Measurements from ENCODE around the gene ADCY4. TPM values are rescaled to one million over a fixed set of nuclear protein-coding genes. Genes with fewer than 3 reads are reported as not detected.
"Not testable (repeated sequence)": the region's sequence is repeated elsewhere in the genome, so short reads cannot be mapped to it uniquely, and the experiment has no call there.

ADCY4 gene
- total RNA-seq, 1 donor from 2014 or later: 68.1 TPM

GRCh38 chr14:24368212-24368561 lies 33.3 kb upstream of the ADCY4 start:
- intact Hi-C loops (cut with DNase I): loop anchor here (5.0 kb wide), 1 partner anchor 64 kb away; no protein-coding TSS in a partner anchor
- ATAC-seq: no peak
- no peak for DNase-seq (ENCODE audit: low spot score)

- peak; percentile 87 for DNase-seq (ENCODE audit: low spot score)
- intact Hi-C loops (cut with DNase I): loop anchor here (5.0 kb wide), 1 partner anchor 65 kb away; no protein-coding TSS in a partner anchor
- ATAC-seq: peak; percentile 75
Measured at GRCh38 chr14:24367514-24368211, 32.8 kb upstream of the ADCY4 start, which contains the start of gene NFATC4. Gene NFATC4, plus strand, starts transcription at chr14:24368184. Its CDS starts 157 bp downstream, at chr14:24368341.

- intact Hi-C loops (cut with DNase I): loop anchor here (5.0 kb wide), 1 partner anchor 65 kb away; no protein-coding TSS in a partner anchor
- DNase-seq (ENCODE audit: low spot score) (peak; percentile 94), ATAC-seq (peak; percentile 87)
Measured at GRCh38 chr14:24366721-24367513, 32.0 kb upstream of the ADCY4 start.

- no peak for DNase-seq (ENCODE audit: low spot score)
- ATAC-seq: no peak
- intact Hi-C loops (cut with DNase I): loop anchor here (5.0 kb wide), 1 partner anchor 66 kb away; no protein-coding TSS in a partner anchor
Measured at GRCh38 chr14:24366413-24366720, 31.5 kb upstream of the ADCY4 start.

GRCh38 chr14:24365600-24366412 lies 30.9 kb upstream of the ADCY4 start:
- DNase-seq (ENCODE audit: low spot score) (peak; percentile 92), ATAC-seq (peak; percentile 50)
- intact Hi-C loops (cut with DNase I): loop anchor here (5.0 kb wide), 1 partner anchor 66 kb away; no protein-coding TSS in a partner anchor

GRCh38 chr14:24364841-24365240 lies 30.0 kb upstream of the ADCY4 start:
- intact Hi-C loops (cut with DNase I): loop anchor here (5.0 kb wide), 1 partner anchor 67 kb away; no protein-coding TSS in a partner anchor
- DNase-seq (ENCODE audit: low spot score) (no peak), ATAC-seq (no peak)

GRCh38 chr14:24363401-24363800 lies 28.5 kb upstream of the ADCY4 start:
- DNase-seq (ENCODE audit: low spot score) (no peak), ATAC-seq (no peak)
- intact Hi-C loops (cut with DNase I): no loop called here

- DNase-seq (ENCODE audit: low spot score): no peak
- intact Hi-C loops (cut with DNase I): no loop called here
- ATAC-seq: no peak
Measured at GRCh38 chr14:24362241-24362960, 27.5 kb upstream of the ADCY4 start.

GRCh38 chr14:24361326-24361725 lies 26.5 kb upstream of the ADCY4 start:
- ATAC-seq (no peak), DNase-seq (ENCODE audit: low spot score) (no peak)
- intact Hi-C loops (cut with DNase I): no loop called here

- no peak for ATAC-seq
- intact Hi-C loops (cut with DNase I): no loop called here
- no peak for DNase-seq (ENCODE audit: low spot score)
Measured at GRCh38 chr14:24360281-24360680, 25.4 kb upstream of the ADCY4 start.

- intact Hi-C loops (cut with DNase I): no loop called here
- ATAC-seq (no peak), DNase-seq (ENCODE audit: low spot score) (no peak)
Measured at GRCh38 chr14:24356208-24356607, 21.3 kb upstream of the ADCY4 start.

- DNase-seq (ENCODE audit: low spot score) (no peak), ATAC-seq (no peak)
- intact Hi-C loops (cut with DNase I): no loop called here
Measured at GRCh38 chr14:24355009-24355408, 20.1 kb upstream of the ADCY4 start.

GRCh38 chr14:24354482-24354825 lies 19.6 kb upstream of the ADCY4 start:
- DNase-seq (ENCODE audit: low spot score); intact Hi-C loops (cut with DNase I); ATAC-seq: not testable (repeated sequence)

GRCh38 chr14:24353559-24354481 lies 18.9 kb upstream of the ADCY4 start:
- intact Hi-C loops (cut with DNase I): no loop called here
- ATAC-seq: peak; percentile 76

GRCh38 chr14:24351517-24351916 lies 16.6 kb upstream of the ADCY4 start:
- intact Hi-C loops (cut with DNase I): no loop called here
- DNase-seq (ENCODE audit: low spot score) (no peak), ATAC-seq (peak; percentile 54)

More at GRCh38 chr14:24353559-24354481, 18.9 kb upstream of the ADCY4 start:
- DNase-seq (ENCODE audit: low spot score): no peak

- no peak for DNase-seq (ENCODE audit: low spot score)
- ATAC-seq: no peak
- intact Hi-C loops (cut with DNase I): no loop called here
Measured at GRCh38 chr14:24349742-24350141, 14.9 kb upstream of the ADCY4 start.

- intact Hi-C loops (cut with DNase I): no loop called here
- DNase-seq (ENCODE audit: low spot score): no peak
- ATAC-seq: no peak
Measured at GRCh38 chr14:24348186-24348585, 13.3 kb upstream of the ADCY4 start.

- DNase-seq (ENCODE audit: low spot score) (no peak), ATAC-seq (no peak)
- intact Hi-C loops (cut with DNase I): no loop called here
Measured at GRCh38 chr14:24347134-24347533, 12.3 kb upstream of the ADCY4 start.
